GM18517 (cell line): ENCODE results near the gene PDE6G.
"Not testable (repeated sequence)": the region's sequence is repeated elsewhere in the genome, so short reads cannot be mapped to it uniquely, and the experiment has no call there.

Experiments used
- ATAC-seq: cut with Tn5 transposase; IDR thresholded peaks from one replicate; pipeline ENCODE4 v1.9.1; 2021; ENCODE audit warnings: mild to moderate bottlenecking, moderate library complexity; ENCODE audit not compliant: unreplicated experiment

Gene PDE6G

GRCh38 chr17:81635973-81636504 is 20.3 kb downstream of the PDE6G start:
- no peak for ATAC-seq

- ATAC-seq: no peak
Measured at GRCh38 chr17:81635431-81635830, 20.9 kb downstream of the PDE6G start.

DNA sequence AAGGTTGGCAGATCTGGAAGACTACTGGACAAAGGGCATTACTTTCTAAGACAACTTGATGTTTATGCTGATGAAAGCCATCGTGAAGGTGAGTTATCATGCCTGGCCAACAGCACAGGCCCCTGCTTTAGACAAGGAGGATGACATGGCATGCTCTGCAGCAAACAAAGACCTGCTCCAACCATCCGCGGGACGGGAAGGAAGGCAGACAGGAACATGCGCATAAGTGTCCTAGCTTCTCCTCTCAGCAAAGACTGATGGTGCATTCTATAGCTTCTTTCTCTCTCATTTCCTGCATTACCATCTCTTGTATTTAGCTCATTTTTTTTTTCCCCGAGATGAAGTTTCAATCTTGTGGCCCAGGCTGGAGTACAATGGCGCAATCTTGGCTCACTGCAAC is 24.9 kb downstream of the PDE6G start:
- no peak for ATAC-seq

DNA sequence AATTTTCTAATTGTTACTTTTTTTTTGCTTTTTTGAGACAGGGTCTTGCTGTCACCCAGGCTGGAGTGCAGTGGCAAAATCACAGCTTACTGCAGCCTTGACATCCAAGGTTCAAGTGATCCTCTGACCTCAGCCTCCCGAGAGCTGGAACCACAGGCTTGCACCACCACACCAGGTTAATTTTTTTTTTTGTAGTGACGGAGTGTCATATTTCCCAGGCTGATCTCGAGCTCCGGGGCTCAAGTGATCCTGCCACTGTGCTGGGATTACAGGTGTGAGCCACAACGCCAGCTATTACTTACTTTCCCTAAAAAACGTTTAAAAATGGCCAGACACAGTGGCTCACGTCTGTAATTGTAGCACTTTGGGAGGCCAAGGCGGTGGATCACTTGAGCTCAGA is 26.1 kb downstream of the PDE6G start:
- ATAC-seq: no peak

DNA sequence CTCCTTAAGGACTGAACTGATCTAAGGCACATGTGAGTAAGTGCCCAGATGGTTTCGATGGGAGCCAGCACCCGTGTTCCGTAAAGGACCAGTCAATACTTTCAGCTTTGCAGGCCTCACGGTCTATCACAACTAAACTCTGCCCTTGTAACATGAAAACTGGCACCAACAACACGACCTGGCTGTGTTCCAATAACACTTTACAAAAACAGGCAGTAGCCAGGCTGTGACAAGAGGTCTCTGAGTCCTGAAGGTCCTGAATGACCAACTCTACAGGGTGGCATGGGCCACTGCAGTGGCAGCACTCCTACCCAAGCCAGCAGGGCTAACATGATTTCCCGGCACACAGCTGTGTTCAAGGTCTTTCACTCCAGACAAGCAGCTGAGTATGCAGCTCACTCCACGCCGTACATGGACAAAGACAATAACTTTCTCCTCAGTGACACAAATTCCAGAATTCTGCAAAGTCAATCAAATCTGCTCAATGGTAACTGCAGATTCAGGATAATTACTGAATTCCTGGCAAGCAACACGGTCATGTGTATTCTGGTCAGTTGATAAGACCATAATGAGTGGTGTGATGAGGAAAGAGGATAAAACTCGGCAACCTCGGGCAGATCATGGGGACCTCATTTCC is 34.7 kb downstream of the PDE6G start:
- ATAC-seq: no peak

DNA sequence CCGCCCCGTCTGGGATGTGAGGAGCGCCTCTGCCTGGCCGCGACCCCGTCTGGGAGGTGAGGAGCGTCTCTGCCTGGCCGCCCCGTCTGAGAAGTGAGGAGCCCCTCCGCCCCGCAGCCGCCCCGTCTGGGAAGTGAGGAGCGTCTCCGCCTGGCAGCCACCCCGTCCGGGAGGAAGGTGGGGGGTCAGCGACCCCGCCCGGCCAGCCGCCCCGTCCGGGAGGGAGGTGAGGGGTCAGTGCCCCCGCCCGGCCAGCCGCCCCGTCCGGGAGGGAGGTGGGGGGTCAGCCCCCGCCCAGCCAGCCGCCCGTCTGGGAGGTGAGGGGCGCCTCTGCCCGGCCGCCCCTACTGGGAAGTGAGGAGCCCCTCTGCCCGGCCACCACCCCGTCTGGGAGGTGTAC is 38.0 kb downstream of the PDE6G start:
- ATAC-seq: not testable (repeated sequence)

- ATAC-seq: no peak
Measured at GRCh38 chr17:81616877-81617276, 39.5 kb downstream of the PDE6G start.

DNA sequence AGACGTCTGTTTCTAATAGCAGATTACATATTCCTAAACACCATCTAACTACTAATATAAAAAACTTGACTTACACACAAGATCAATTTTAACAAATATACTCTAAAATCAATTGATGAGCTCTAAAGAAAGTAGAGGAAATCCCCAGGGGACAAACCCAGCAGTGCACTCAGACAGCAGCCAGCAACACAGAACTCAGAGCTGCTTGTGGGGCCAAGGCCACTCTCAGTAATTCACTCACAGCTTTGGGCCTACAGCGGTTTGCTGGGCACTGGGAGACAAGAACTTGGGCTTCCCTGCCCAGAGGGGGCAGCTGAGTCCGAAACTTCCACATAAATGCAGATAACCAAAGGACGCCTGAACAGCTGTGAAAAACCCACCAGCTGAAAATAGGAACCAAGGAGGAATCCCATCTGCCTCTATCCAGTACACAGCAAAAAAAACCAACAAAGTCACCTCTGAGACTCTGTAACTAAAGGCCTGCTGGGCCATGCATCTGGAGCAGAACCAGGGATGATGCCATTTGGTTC is 40.9 kb downstream of the PDE6G start:
- ATAC-seq: no peak

DNA sequence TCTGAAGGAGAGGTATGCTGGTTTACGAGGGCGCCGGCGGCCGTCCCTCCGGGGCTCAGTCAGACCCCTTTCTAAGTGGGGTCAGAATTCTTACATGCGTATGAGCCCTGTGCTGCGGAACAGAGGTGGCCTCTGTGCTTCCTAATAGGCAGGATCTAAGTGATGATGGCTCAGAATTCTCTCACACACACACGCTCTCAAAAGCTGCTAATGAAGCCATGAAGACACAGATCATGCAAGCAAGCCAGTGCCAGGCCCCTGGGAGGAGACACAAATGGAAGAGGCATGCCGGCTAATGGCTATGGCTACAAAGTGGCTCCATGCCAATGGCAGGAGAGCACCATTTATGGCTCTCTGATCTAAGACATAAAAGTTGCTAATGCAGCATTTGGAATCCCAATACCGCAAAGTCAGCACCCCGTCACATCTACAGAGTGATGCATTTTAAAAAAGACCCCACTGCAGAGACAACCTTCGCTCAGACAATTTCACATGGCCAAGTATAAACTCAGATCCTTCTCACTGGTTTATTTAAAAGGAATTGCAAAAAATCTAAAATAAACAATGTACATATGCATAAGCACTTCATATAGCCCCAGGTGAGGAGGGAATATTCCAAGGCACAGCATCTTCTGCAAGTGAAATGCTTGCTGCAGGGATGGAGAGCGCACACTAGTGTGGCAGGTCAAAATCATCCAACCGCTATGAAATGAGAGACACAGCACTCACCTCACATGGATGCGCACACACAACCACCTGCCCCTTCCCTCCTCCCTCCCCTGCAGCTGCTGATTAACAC is 44.0 kb downstream of the PDE6G start:
- no peak for ATAC-seq

DNA sequence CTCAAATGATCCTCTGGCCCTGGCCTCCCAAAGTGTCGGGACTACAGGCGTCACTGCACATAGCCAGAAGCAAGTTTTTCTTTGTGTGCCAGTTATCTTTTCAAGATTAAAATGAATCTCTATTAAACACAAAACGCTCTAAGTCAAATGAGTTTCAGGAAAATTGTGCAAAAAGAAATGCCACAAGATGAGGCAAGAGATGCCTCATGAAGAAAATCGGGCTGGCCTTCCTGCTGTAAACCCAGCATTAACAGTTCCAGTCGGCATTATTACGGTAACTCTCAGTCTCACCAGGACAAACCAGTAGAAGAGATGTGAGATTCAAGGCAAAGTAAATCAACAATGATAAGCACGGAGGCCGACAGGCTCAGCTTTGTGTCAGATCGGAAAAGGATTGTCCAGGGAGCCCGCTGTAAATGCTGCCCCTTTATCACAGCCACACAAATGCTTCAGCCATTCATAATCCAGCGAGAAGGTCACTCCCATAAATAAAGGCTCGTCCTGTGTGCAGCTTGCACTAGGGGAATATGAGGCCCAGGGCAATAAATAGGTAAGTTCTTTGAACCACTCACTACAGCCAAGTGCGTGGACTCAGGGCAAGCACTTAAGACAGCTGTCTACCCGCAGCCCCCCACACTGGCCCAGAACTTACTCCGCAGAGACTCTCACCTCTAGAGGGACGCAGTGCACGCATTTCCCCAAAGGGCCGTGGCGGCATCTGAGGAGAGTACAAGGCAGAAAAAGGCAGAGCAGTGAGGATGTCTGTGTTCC is 46.6 kb downstream of the PDE6G start:
- ATAC-seq: no peak

- no peak for ATAC-seq
Measured at GRCh38 chr17:81608605-81609004, 47.7 kb downstream of the PDE6G start.

DNA sequence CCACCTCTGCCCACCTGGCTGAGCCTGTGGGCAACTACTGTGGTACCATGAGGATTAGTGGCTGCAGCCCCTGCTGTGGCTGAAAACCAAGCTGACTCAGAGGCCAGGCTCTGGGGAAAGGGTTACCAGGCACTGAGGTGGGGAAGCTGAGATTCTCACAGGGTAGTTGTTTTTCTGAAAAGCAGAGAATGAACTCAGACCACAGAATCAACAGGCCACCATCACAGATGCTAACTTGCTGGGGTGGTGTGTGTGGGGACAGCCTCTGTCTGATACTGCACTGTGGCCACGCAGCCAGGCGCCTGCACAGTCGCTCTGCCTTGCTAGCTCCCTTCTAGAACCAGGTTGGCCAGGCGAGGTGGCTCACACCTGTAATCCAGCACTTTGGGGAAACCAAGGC is 48.3 kb downstream of the PDE6G start:
- ATAC-seq: no peak

GRCh38 chr17:81607431-81607830 is 48.9 kb downstream of the PDE6G start:
- no peak for ATAC-seq

- ATAC-seq: no peak
Measured at GRCh38 chr17:81603846-81604610, 52.3 kb downstream of the PDE6G start.

- no peak for ATAC-seq
Measured at GRCh38 chr17:81601525-81602120, 54.7 kb downstream of the PDE6G start.
